Measurements from ENCODE around the gene TTLL11. TPM values are rescaled to one million over a fixed set of nuclear protein-coding genes. Genes with fewer than 3 reads are reported as not detected.

Gene TTLL11
- total RNA-seq, 1 experiment from 2014 or later = 13.6 TPM

DNA sequence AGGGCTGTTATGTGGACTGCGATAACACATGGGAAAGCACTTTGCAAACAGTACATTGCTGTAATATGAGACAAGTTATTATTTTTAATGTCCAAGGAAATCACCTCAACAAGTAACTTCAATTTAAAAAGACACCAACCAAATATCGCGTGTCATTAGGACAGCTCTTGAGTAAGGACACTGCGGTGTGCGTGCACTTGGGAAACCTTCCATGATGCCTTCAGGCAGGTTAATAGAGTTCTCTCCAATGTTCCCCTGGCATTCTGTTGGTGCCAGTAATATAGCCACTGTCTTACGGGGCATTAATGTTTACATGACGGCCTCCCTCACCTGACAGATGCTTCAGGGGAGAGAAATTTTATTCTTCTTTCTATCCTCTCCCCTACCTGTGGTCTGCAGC is 42.9 kb downstream of the TTLL11 start:
- Mint-ChIP-seq H3K4me3 (ENCODE audit: unreplicated experiment) (no peak overlapping the region), H3K27me3 (ENCODE audit: insufficient read depth, unreplicated experiment) (no peaks in the 10 kb centered on the region), H3K27ac (ENCODE audit: low read depth, unreplicated experiment) (no peak overlapping the region), H3K36me3 (ENCODE audit: insufficient read depth, unreplicated experiment) (no peaks in the 10 kb centered on the region), H3K9me3 (ENCODE audit: unreplicated experiment) (peaks cover 10% of the 10 kb centered on the region), H3K4me1 (ENCODE audit: insufficient read depth, unreplicated experiment) (no peaks in the 10 kb centered on the region)
- no peak for DNase-seq (ENCODE audit: unreplicated experiment)
- TF ChIP-seq, protein P1, sequence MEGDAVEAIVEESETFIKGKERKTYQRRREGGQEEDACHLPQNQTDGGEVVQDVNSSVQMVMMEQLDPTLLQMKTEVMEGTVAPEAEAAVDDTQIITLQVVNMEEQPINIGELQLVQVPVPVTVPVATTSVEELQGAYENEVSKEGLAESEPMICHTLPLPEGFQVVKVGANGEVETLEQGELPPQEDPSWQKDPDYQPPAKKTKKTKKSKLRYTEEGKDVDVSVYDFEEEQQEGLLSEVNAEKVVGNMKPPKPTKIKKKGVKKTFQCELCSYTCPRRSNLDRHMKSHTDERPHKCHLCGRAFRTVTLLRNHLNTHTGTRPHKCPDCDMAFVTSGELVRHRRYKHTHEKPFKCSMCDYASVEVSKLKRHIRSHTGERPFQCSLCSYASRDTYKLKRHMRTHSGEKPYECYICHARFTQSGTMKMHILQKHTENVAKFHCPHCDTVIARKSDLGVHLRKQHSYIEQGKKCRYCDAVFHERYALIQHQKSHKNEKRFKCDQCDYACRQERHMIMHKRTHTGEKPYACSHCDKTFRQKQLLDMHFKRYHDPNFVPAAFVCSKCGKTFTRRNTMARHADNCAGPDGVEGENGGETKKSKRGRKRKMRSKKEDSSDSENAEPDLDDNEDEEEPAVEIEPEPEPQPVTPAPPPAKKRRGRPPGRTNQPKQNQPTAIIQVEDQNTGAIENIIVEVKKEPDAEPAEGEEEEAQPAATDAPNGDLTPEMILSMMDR (IDR thresholded peaks at IDR 0.05; ENCODE audit: unreplicated experiment) = no peak
- no TSS peak for BruUV-seq (replicated peaks)
- intact Hi-C loops (cut with micrococcal nuclease) = no loop called here
- ChIA-PET POLR2A (interaction anchor here (0.6 to 0.8 kb wide), 2 partner anchors 16 to 234 kb away, joined by 3 read pairs; no protein-coding TSS in a partner anchor), CTCF (no interaction called here)

DNA sequence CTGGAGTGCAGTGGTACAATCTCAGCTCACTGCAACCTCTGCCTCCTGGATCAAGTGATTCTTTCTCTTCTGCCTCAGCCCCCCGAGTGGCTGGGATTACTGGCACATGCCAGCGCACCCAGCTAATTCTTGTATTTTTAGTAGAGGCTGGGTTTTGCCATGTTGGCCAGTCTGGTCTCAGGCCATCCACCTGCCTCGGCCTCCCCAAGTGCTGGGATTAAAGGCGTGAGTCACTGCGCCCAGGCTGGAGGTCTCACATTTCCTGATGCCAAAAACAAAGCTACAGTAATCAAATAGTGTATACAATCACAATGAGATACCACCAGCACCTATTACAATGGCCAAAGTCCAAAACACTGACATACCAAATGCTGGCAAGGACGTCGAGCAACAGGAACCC is 51.1 kb downstream of the TTLL11 start:
- TF ChIP-seq, protein P1 (IDR thresholded peaks at IDR 0.05; ENCODE audit: unreplicated experiment) = no peak
- peaks cover 10% of the 10 kb centered on the region for H3K9me3 Mint-ChIP-seq (ENCODE audit: unreplicated experiment)
- ChIA-PET POLR2A (no interaction called here), CTCF (interaction anchor here (0.6 to 1.1 kb wide), 2 partner anchors 355 to 434 kb away, joined by 3 read pairs; no protein-coding TSS in a partner anchor)
- no peak overlapping the region for H3K4me3 Mint-ChIP-seq (ENCODE audit: unreplicated experiment)
- H3K27ac Mint-ChIP-seq (ENCODE audit: low read depth, unreplicated experiment) = no peak overlapping the region
- peaks cover 4% of the 10 kb centered on the region for H3K4me1 Mint-ChIP-seq (ENCODE audit: insufficient read depth, unreplicated experiment)
- no peaks in the 10 kb centered on the region for H3K27me3 Mint-ChIP-seq (ENCODE audit: insufficient read depth, unreplicated experiment)
- peaks cover 9% of the 10 kb centered on the region for H3K36me3 Mint-ChIP-seq (ENCODE audit: insufficient read depth, unreplicated experiment)
- BruUV-seq (replicated peaks) = no TSS peak
- intact Hi-C loops (cut with micrococcal nuclease) = no loop called here
- DNase-seq (ENCODE audit: unreplicated experiment) = no peak

DNA sequence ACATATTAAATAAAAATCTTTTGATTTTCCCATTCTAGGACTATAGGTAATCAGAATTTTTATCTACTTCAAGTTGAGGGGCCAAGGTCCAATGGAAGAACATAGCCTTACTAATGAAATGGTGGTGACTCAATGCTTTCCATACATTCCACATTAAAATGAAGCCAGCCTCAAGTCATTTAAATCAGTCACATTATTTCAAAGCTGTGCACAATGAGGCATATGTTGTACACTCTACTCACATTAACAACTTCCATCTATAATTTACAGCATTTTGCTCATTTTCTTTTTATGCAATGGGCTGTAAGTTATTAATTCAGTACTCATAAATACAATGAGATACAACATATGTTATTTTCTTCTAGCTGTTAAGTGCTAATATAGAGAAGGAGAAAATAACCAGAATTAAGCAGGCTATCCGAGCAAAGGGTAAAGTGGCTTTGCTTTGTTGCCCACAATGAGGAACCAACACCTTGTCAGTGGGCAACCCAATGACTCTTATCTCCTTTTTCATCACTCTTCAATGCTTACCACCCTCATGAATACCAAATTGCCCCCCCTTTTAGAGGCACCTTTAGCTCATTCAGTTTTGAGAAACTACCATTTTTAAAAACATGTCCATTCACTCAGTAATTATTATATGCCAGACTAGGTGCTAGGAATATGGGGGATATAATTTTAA is 52.4 kb downstream of the TTLL11 start:
- H3K27ac Mint-ChIP-seq (ENCODE audit: low read depth, unreplicated experiment) = no peak overlapping the region
- DNase-seq (ENCODE audit: unreplicated experiment) = no peak
- no peaks in the 10 kb centered on the region for H3K27me3 Mint-ChIP-seq (ENCODE audit: insufficient read depth, unreplicated experiment)
- peaks cover 9% of the 10 kb centered on the region for H3K36me3 Mint-ChIP-seq (ENCODE audit: insufficient read depth, unreplicated experiment)
- H3K4me3 Mint-ChIP-seq (ENCODE audit: unreplicated experiment) = no peak overlapping the region
- H3K4me1 Mint-ChIP-seq (ENCODE audit: insufficient read depth, unreplicated experiment) = peaks cover 7% of the 10 kb centered on the region
- TF ChIP-seq, protein P1 (IDR thresholded peaks at IDR 0.05; ENCODE audit: unreplicated experiment) = no peak
- no TSS peak for BruUV-seq (replicated peaks)
- intact Hi-C loops (cut with micrococcal nuclease) = no loop called here
- peaks cover 1% of the 10 kb centered on the region for H3K9me3 Mint-ChIP-seq (ENCODE audit: unreplicated experiment)
- POLR2A ChIA-PET = interaction anchor here (0.7 kb wide), 1 partner anchor 23 kb away, joined by 3 read pairs; no protein-coding TSS in a partner anchor
- CTCF ChIA-PET = interaction anchor here (0.6 to 1.3 kb wide), 5 partner anchors 13 to 402 kb away, joined by 3 to 6 read pairs (median 4); no protein-coding TSS in a partner anchor

DNA sequence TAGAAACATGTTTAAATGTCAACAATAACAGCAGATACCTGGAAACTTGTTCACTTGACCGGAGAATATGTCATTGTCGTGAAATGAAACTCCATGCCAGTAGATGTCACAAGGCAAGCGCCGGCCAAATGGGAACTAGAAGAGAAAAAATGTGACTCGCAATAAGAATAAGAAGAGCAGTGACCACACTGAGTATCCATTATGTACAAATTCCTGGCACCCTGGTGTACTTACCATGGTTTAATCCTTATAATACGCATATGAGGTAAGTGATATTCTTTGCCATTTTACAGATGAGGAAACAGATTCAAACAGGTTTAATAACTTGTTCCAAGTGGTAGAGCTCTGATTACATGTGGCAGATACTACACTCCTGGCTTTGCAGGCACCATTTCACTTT is 53.9 kb downstream of the TTLL11 start:
- intact Hi-C loops (cut with micrococcal nuclease) = no loop called here
- no TSS peak for BruUV-seq (replicated peaks)
- no peak for DNase-seq (ENCODE audit: unreplicated experiment)
- peaks cover 9% of the 10 kb centered on the region for H3K36me3 Mint-ChIP-seq (ENCODE audit: insufficient read depth, unreplicated experiment)
- H3K27ac Mint-ChIP-seq (ENCODE audit: low read depth, unreplicated experiment) = no peak overlapping the region
- ChIA-PET CTCF (interaction anchor here (1.3 kb wide), 1 partner anchor 19 kb away, joined by 6 read pairs; no protein-coding TSS in a partner anchor), POLR2A (no interaction called here)
- H3K4me3 Mint-ChIP-seq (ENCODE audit: unreplicated experiment) = no peak overlapping the region
- no peaks in the 10 kb centered on the region for H3K27me3 Mint-ChIP-seq (ENCODE audit: insufficient read depth, unreplicated experiment)
- TF ChIP-seq, protein P1 (IDR thresholded peaks at IDR 0.05; ENCODE audit: unreplicated experiment) = no peak
- H3K4me1 Mint-ChIP-seq (ENCODE audit: insufficient read depth, unreplicated experiment) = peaks cover 7% of the 10 kb centered on the region
- H3K9me3 Mint-ChIP-seq (ENCODE audit: unreplicated experiment) = no peaks in the 10 kb centered on the region
